Mucosa of gallbladder (tissue), 1 donor: Measurements from ENCODE around the gene RPL37A. TPM values are rescaled to one million over a fixed set of nuclear protein-coding genes. Genes with fewer than 3 reads are reported as not detected.
"Not testable (repeated sequence)": the region's sequence is repeated elsewhere in the genome, so short reads cannot be mapped to it uniquely, and the experiment has no call there.

Experiments used
- DNase-seq: peaks from one replicate; pipeline ENCODE4 v3.0.0-alpha.2; 2020; ENCODE audit warnings: low spot score
- total RNA-seq: library from RNA; stranded (reverse); gene quantifications from one replicate; pipeline ENCODE4 v1.2.1, GENCODE V29; 2021
- donor health status: DM: no; HTN: no; CAD: no.

The RPL37A gene
- total RNA-seq, 1 donor from 2014 or later, result 1,676 TPM

DNA sequence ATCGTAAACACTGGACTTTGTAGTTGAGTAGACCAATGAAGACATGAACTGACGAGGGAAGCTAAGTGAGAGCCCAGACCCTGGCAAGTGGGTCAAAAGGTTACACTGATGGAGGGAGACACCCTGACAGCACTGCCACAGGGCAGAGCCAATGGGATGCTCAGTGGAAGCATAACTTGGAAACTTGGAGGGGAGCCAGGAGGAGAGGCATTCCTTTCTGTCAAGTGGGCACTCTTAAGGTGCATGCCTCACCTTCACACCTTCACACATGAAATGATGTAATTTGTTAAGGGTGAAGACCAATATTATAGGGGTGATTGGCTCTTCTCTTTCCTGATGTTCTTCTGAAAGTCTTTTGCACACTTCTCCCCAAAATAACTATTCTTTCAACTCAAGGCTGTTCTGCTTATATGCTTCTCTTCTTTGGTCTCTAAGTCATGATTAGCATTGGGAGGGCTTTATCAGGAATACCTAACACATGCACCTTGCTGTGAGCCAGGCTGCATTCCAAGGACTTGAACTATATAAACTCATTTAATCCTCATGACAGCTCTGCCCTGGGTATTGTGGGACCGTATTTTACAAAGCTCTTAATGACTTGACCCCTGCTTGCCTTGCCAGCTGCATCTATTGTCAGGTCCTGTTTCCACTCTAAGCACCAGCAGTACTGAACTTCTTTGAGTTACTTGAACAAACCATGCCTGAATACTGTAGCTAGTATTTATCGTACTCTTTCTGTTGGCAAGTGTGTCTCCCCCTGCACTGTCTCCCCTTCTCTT is 19.0 kb downstream of the RPL37A start:
- DNase-seq, result no peak

DNA sequence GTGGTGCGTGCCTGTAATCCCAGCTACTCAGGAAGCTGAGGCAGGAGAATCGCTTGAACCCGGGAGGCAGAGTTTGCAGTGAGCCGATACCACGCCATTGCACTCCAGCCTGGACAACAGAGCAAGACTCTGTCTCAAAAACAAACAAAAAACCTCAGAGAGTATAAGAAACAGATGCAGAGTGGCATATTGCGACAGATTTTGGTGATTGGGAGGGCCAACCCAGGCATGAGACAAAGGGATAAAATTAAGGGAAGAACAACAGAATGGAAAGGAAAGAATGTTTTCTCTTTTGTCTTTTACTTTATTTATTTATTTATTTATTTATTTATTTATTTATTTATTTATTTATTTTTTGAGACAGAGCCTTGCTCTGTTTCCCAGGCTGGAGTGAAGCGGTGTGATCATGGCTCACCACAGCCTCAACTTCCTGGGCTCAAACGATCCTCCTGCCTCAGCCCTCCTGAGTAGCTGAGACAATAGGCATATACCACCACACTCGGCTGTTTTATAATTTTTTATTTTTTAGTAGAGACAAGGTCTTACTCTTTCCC is 20.0 kb downstream of the RPL37A start:
- DNase-seq, result not testable (repeated sequence)

DNA sequence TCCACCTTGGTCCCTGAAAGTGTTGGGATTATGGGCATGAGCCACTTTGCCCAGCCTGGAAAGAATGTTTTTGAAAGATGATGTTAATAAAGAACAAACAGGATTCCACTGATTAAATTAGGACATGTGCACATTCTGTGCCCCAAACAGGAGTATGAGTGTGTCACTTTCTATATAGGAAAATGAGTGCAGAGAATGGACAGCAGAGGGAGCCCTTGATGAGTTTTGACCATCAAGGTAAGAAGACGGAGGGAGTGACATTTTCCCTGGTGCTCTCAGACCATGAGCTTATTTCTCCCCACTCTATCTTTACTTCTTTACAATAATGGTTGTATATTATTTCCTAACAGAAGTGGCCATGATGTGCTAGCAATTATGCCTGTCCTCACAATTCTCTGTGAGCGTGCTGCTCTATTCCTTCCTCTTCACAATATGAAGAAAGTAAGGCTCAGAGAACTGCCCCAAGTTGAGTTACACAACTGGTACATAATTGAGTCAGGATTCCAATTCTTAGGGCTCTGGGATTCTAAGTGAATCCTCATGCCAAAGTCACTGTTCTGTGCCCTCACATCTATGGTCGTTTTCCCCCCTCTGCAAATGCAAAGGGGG is 20.6 kb downstream of the RPL37A start:
- peak; percentile 79 for DNase-seq

DNA sequence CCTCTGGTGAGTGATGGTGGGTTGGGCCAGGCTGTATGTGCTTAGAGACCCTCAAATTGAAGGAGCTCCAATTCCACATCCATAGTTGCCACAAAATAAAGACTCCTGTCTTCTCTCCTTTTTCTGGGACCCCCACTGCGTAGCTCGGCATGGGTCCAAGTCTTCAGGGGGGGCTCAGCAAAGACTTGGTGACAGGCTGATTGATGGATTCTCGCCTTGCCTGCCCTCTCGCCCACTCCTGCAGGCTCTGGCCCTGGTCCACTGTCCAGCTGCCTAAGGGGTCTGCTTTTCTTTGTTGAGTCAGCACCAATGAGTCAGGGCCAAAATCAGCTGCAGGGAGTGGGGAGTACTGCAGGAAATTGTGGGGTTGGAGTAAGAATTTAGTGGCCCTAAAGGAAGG is 21.5 kb downstream of the RPL37A start:
- no peak for DNase-seq

DNA sequence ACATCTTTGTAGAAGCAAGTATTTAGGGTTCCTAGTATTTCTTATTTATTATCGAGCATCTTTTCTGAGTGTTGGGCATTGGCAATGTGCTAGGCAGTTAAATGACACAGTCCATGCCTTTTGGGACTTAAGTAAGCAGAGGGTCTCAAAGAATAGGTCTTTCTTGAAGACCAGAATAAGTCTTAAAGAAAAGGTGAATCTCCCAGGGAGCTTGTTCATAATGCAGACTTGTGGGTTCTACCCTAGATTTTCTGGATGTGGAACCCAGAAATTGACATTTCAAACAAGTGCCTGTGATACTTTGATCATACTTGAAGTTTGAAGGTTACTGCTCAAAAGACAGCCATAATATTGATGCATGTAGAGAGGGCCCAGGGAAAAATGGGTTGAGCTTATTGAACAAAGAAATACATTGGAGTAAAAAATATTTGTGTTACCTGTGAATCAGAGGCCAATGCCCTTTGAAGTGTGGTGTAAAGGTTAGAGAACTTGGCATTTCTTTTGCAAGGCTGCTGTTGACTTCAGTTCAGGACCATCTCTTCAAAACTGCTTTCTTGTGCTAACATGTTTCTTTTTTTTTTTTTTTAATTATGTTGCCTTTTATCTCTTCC is 24.4 kb downstream of the RPL37A start:
- no peak for DNase-seq

DNA sequence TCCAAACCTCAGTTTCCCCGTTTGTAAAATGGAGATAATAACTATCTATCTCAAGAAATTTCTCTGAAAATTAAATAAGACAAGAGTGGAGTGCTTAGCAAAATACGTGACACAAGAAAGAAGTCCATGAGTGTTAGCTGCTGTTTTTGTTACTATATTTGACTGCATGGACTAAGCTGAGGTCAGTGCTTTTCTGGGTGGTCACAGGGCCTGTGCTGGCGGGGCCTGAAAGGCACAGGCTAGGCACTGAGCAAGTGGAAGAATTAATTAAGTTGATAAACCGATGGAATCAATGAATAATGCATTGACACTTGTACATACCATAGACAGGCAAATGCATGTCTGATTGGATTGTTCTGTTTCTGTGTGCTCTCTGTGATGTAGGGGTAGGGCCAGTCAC is 27.3 kb downstream of the RPL37A start:
- no peak for DNase-seq

DNA sequence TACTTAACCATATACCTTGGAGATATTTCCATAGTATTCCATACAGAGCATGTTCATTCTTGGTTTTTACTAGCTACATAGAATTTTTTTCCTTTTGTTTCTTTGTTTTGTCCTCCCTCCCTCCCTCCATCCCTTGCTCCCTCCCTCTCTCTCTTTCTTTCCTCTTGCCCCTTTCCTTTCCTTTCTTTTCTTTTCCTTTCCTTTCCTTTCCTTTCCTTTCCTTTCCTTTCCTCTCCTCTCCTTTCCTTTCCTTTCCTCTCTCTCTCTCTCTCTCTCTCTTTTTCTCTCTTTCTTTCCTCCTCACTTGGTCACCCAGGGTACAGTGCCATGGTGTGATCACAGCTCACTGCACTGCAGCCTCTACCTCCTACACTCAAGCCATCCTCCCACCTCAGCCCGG is 28.3 kb downstream of the RPL37A start:
- no peak for DNase-seq

- no peak for DNase-seq
Observed at GRCh38 chr2:216527600-216527999, 29.0 kb downstream of the RPL37A start.

GRCh38 chr2:216532562-216532961 is 33.9 kb downstream of the RPL37A start:
- DNase-seq, result no peak

GRCh38 chr2:216533609-216534008 is 35.0 kb downstream of the RPL37A start:
- no peak for DNase-seq

DNA sequence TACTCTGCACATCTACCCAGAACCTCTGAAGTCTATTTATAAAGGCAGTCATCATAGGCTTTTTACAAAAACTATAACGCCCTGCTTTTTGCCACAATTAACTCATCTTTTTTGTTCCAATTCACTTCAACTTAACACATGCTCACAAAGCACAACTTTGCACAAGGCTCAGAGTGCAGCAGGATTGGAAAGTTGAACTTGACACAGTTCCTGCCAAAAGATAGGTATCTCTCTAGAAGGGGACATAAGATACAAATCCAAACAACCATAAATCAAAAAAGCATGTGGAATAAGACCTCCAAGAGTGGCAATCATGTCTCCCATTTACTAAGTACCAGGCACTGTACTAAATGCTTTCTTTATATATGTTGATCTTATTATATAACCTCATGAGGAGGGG is 36.2 kb downstream of the RPL37A start:
- no peak for DNase-seq

DNA sequence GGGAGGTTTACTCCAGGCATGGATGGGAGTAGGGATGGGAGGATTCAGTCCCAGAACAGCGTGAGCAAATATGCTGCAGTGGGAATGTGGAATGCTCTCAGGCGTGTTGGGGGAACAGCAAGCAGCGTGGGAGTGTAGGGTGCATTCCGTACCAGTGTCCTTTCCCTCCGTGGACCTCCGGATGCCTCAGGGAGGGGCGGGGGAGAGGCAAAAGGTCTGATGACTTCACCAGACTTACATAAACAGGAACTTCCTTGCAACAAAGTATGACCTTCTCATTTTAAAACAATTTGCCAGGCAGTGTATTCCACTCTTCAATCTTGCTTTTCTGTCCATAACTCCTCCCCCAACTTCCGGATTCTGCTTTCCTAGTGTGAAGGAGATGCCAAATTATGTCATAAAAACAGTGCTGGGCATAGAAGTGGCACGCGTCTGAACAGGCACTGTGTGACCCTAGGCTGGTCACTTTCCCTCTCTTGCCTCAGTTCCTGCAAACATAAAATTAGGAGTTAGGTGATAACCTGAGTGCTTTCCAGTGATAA is 36.9 kb downstream of the RPL37A start:
- peak; percentile 70 for DNase-seq

- no peak for DNase-seq
Observed at GRCh38 chr2:216536734-216537210, 38.1 kb downstream of the RPL37A start.

- DNase-seq, result no peak
Observed at GRCh38 chr2:216537366-216537765, 38.7 kb downstream of the RPL37A start.

GRCh38 chr2:216538538-216538937 is 39.9 kb downstream of the RPL37A start:
- DNase-seq, result no peak

GRCh38 chr2:216539120-216539519 is 40.5 kb downstream of the RPL37A start:
- no peak for DNase-seq

DNA sequence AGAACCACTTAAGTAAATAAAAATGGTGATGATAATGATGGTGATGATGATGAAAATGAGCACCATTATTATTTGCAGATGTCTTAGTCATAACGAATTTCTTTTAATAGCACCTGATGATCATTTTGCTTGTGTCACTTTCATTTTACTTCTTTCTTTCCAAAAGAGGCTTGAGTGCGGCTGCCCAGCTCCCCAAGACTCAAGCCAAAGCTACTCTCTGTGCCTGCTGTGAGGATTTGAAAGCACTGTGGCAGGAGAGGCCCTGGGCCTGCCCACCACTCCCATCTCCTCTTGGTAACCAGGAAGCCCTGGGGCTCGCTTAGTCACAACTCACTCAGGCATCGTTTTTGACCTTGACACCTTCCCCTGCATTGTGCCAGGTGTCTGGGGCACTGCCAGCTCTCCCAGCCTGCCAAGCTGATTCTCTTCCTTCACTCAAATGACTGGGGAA is 41.2 kb downstream of the RPL37A start:
- peak; percentile 75 for DNase-seq

GRCh38 chr2:216540920-216541319 is 42.3 kb downstream of the RPL37A start:
- DNase-seq, result no peak

DNA sequence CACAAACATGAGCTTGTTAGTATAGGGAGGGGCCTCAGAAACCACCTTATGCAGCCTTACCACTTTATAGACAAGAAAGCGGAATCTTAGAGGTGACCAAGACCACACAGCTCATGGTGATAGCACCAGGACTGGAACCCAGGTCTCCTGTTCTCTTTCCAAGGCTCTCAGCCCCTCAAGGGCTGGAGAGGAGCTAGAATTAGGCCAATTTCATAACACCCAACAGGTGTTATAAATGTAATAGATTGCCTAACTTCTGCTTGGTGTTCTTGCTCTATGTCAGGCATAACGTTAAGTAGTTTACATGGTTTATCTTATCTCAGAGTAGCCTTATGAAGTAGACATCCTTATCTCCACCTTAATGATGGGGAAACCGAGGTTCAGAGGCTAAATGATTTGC is 42.9 kb downstream of the RPL37A start:
- DNase-seq, result no peak

DNA sequence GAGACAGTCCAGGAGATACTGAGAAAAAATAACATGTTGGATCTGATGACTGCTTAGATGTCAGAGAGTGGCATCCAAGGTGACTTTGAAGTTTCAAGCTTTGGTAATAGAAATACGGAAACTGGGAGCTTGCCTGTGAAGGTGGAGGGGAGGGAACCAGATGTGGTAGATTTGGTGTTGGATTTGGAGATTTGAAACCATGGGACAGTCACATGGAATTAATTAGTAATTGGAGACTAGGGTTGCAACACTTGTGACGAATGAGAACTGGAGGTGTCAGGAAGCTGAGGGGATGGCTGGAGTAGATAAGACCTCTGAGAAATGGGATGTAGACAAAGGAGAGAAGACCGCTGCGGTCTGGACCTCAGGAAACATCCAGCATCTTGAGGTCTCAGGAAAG is 46.7 kb downstream of the RPL37A start:
- no peak for DNase-seq

GRCh38 chr2:216546241-216546640 is 47.6 kb downstream of the RPL37A start:
- no peak for DNase-seq
